ENCODE results near the gene PLLP. TPM values are rescaled to one million over a fixed set of nuclear protein-coding genes. Genes with fewer than 3 reads are reported as not detected.

Gene PLLP
- polyA plus RNA-seq, 3 donors: 0.52 to 1.2 (median 0.97) TPM

DNA sequence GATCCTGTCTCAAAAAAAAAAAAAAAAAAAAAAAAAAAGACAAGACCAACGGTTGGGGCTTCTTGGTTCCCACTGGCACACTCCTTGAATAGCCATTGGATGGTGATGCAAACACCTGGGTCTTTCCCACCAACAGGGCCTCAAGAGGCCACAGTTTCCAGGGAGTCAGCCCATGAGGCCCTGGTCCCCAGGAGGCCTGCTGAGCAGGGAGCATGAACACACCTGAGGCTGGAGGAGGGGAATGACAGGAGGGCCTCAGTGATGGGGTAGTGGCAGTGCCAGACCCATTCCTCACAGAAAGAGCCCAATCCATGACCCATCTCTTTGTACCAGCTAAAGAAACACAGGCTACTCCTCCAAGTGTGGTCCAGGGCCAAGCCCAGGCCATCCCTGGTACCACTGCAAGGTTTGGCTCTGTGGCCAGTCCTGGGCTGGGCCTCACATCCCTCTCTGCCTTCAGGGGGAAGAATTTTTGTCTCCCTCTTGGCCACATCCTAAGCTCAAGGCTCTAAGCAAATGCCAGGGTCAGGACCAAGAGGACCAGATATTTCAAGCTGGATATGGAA, 25.5 kb downstream of the PLLP start:
- Mint-ChIP-seq H3K36me3 (peaks cover 11 to 12% of the 10 kb centered on the region in 2 donors), H3K4me3 (no peak overlapping the region), H3K27me3 (ENCODE audit: low read depth in 3 of 3) (peaks cover 0 to 5% (median 4%) of the 10 kb centered on the region in 3 donors), H3K4me1 (peaks cover 6% of the 10 kb centered on the region), H3K9me3 (peaks cover 0 to 2% (median 0%) of the 10 kb centered on the region in 7 donors), H3K27ac (no peak overlapping the region)
- Histone ChIP-seq H4K20me1 (ENCODE audit: insufficient read depth, low read length) (no peaks in the 10 kb centered on the region), H3K9ac (ENCODE audit: insufficient read depth, low read length, poor library complexity, severe bottlenecking) (no peak overlapping the region), H3K9me3 (replicated peaks in 1 of 2; ENCODE audit: control insufficient read depth in 1 of 2, insufficient read depth in 1 of 2, low read length in 2 of 2) (no peaks in the 10 kb centered on the region), H3K4me2 (replicated peaks; ENCODE audit: extremely low read depth, low read length, poor library complexity, severe bottlenecking) (no peak overlapping the region), H3K36me3 (replicated peaks in 1 of 2; ENCODE audit: control insufficient read depth in 1 of 2, insufficient read depth in 2 of 2, low read length in 2 of 2) (peaks cover under 1 to 27% of the 10 kb centered on the region in 2 donors), H3K79me2 (ENCODE audit: insufficient read depth, low read length) (no peaks in the 10 kb centered on the region), H2AFZ (ENCODE audit: insufficient read depth, low read depth, low read length, poor library complexity, severe bottlenecking) (no peak overlapping the region), H3K4me1 (ENCODE audit: control insufficient read depth in 1 of 2, insufficient read depth in 2 of 2, low read length in 2 of 2) (peaks cover under 1 to 2% of the 10 kb centered on the region in 2 donors), H3K27ac (ENCODE audit: low read depth in 1 of 2, low read length in 2 of 2) (no peak overlapping the region), H3K27me3 (ENCODE audit: control insufficient read depth in 2 of 2, insufficient read depth in 2 of 2, low read length in 2 of 2) (no peaks in the 10 kb centered on the region), H3K4me3 (replicated peaks in 1 of 3; ENCODE audit: low read depth in 2 of 3, low read length in 3 of 3) (no peak overlapping the region)
- TF ChIP-seq, protein P1, sequence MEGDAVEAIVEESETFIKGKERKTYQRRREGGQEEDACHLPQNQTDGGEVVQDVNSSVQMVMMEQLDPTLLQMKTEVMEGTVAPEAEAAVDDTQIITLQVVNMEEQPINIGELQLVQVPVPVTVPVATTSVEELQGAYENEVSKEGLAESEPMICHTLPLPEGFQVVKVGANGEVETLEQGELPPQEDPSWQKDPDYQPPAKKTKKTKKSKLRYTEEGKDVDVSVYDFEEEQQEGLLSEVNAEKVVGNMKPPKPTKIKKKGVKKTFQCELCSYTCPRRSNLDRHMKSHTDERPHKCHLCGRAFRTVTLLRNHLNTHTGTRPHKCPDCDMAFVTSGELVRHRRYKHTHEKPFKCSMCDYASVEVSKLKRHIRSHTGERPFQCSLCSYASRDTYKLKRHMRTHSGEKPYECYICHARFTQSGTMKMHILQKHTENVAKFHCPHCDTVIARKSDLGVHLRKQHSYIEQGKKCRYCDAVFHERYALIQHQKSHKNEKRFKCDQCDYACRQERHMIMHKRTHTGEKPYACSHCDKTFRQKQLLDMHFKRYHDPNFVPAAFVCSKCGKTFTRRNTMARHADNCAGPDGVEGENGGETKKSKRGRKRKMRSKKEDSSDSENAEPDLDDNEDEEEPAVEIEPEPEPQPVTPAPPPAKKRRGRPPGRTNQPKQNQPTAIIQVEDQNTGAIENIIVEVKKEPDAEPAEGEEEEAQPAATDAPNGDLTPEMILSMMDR (IDR thresholded peaks at IDR 0.05): no peak
- no CpG with 5 or more reads among the region's 1 CpG for WGBS (ENCODE audit: insufficient coverage)
- intact Hi-C loops (cut with micrococcal nuclease): no loop called here
- no peak for DNase-seq

DNA sequence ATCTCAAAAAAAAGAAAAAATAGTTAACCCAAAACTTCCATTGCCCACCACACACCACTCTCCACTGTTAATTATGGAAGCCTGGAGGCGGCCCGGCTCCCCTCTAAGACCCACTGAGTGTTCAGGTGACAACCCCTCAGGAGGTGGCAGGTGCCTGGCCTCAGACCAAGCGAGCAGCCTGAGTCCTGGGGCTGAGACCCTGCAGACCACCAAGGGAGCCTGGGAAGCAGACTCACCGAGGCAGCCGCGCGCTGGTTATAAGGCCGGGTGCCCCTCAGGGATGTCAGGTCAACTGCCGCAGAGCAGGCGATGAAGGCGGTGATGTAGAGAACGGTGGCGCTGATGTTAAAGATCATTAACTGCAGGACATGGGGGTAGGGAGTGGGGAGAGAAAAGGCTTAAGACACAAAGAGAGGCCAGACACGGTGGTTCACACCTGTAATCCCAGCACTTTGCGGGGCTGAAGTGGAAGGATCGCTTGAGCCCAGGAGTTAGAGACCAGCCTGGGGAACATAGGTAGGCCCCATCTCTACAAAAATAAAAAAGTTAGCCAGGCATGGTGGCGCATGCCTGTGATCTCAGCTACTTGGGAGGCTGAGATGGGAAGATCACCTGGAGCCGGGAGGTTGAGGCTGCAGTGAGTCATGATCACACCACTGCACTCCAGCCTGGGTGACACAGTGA, 26.1 kb downstream of the PLLP start:
- peaks cover 0 to 5% (median 4%) of the 10 kb centered on the region in 3 donors for H3K27me3 Mint-ChIP-seq (ENCODE audit: low read depth in 3 of 3)
- Histone ChIP-seq H3K4me2 (replicated peaks; ENCODE audit: extremely low read depth, low read length, poor library complexity, severe bottlenecking) (no peak overlapping the region), H3K4me1 (ENCODE audit: control insufficient read depth in 1 of 2, insufficient read depth in 2 of 2, low read length in 2 of 2) (no peaks in the 10 kb centered on the region), H3K79me2 (ENCODE audit: insufficient read depth, low read length) (no peaks in the 10 kb centered on the region), H3K9ac (ENCODE audit: insufficient read depth, low read length, poor library complexity, severe bottlenecking) (no peak overlapping the region), H3K27me3 (ENCODE audit: control insufficient read depth in 2 of 2, insufficient read depth in 2 of 2, low read length in 2 of 2) (no peaks in the 10 kb centered on the region), H3K27ac (ENCODE audit: low read depth in 1 of 2, low read length in 2 of 2) (no peak overlapping the region), H4K20me1 (ENCODE audit: insufficient read depth, low read length) (no peaks in the 10 kb centered on the region), H2AFZ (ENCODE audit: insufficient read depth, low read depth, low read length, poor library complexity, severe bottlenecking) (no peak overlapping the region), H3K9me3 (replicated peaks in 1 of 2; ENCODE audit: control insufficient read depth in 1 of 2, insufficient read depth in 1 of 2, low read length in 2 of 2) (no peaks in the 10 kb centered on the region), H3K4me3 (replicated peaks in 1 of 3; ENCODE audit: low read depth in 2 of 3, low read length in 3 of 3) (no peak overlapping the region), H3K36me3 (replicated peaks in 1 of 2; ENCODE audit: control insufficient read depth in 1 of 2, insufficient read depth in 2 of 2, low read length in 2 of 2) (peaks cover 6 to 33% of the 10 kb centered on the region in 2 donors)
- peaks cover 12 to 17% of the 10 kb centered on the region in 2 donors for H3K36me3 Mint-ChIP-seq
- no peak overlapping the region for H3K4me3 Mint-ChIP-seq
- 98% methylated on average over 10 of the region's 18 CpGs for WGBS (ENCODE audit: insufficient coverage)
- H3K9me3 Mint-ChIP-seq: peaks cover 0 to 2% (median 0%) of the 10 kb centered on the region in 7 donors
- TF ChIP-seq, protein P1 (IDR thresholded peaks at IDR 0.05): no peak
- H3K27ac Mint-ChIP-seq: no peak overlapping the region
- no peak for DNase-seq
- H3K4me1 Mint-ChIP-seq: peaks cover 6% of the 10 kb centered on the region
- intact Hi-C loops (cut with micrococcal nuclease): no loop called here

All from CD14-positive monocyte (primary cell).